Prostate gland (tissue), 2 donors: ENCODE measurements around the gene ADAMTS2.

Source experiments
- CTCF ChIP-seq, 4 experiments: fragments of 200-600 bp in 2 of 4; fragments of 450-650 bp in 2 of 4; sonication (generic) in 2 of 4; IDR thresholded peaks; 1 replicate in 3 of 4; 2 replicates in 1 of 4; pipeline ENCODE4 v1.5.1; 2016 to 2019; ENCODE audit warnings: antibody characterized with exemption in 4 of 4, mild to moderate bottlenecking in 2 of 4, moderate library complexity in 2 of 4
- POLR2A ChIP-seq: fragments of 450-650 bp; IDR thresholded peaks from one replicate; pipeline ENCODE4 v1.6.1; 2016; ENCODE audit warnings: antibody characterized with exemption, mild to moderate bottlenecking

DNA sequence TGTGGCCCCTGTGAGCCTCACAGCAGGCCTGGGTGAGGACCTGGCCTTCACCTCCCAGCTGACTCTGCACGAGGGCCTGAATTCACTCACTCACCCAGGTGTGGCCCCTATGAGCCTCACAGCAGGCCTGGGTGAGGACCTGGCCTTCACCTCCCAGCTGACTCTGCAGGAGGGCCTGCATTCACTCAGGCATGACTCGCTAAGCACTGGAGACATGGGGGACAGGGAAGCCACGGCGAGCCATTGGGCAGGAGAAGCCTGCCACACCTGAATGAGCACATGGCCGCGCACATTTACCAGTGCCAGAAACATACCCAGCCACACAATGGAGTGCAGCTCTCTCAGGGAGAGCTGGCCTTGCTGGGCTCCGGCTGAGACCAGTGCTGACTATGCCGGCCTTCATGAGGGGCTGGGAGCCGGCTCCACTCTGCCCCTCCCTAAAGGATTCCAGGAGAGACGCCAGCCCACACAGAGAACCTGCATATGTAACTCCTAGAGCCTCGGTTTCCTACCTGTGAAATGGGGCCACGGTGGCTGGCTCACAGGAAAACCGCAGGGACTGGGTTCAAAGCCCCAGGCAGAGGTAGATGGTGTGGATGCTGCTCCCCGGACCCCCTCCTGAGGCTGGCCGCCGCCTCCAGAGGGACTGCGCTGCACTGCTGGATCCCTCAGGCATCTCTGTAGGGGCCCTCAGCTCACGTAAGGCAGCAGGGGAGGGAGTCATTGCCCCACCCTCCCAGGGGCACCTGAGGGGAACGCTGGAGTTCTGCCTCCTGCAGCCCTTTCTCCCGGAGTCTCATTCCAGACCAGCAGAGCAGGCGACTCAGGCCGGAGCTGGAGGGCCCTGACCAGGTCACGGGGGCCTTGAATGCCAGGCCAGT is 7.2 kb downstream of the ADAMTS2 start:
- TF ChIP-seq CTCF (IDR thresholded peaks at IDR 0.05) (no peak), POLR2A (no peak)
